Left ventricle myocardium superior (tissue), 1 donor: ENCODE data around the gene ZNF439. TPM values are rescaled to one million over a fixed set of nuclear protein-coding genes. Genes with fewer than 3 reads are reported as not detected.
"Not testable (repeated sequence)": the region's sequence is repeated elsewhere in the genome, so short reads cannot be mapped to it uniquely, and the experiment has no call there.

Experiments used
- ATAC-seq: fragments of 200-7000 bp; cut with Tn5 transposase; one replicate; pipeline ENCODE4 v1.9.1; 2020; ENCODE audit warnings: mild to moderate bottlenecking, moderate library complexity
- DNase-seq: peaks from one replicate; pipeline ENCODE4 v3.0.0-alpha.2; 2020
- intact Hi-C: fragments of 100-400 bp; cut with micrococcal nuclease; formaldehyde crosslinking; loops from one replicate; pipeline ENCODE4 v1.11.0; 2022
- total RNA-seq: library from RNA; stranded (reverse); fragmentation: NEBNext Ultra II Directional; extraction: Animal tissue kit (Norgen Biotek cat#: 25700); gene quantifications from one replicate; pipeline ENCODE4 v1.2.1, GENCODE V29; 2021
- donor health status: DM: no; HTN: yes; CAD: no; lungs with severe emphysema.

The ZNF439 gene
- total RNA-seq, 1 donor from 2014 or later: 3.7 TPM

- intact Hi-C loops: no loop called here
- no peak for ATAC-seq
- no peak for DNase-seq
Measured at GRCh38 chr19:11860721-11861120, 12.2 kb downstream of the ZNF439 start.

- DNase-seq (no peak), ATAC-seq (no peak)
- intact Hi-C loops: no loop called here
Measured at GRCh38 chr19:11861301-11861700, 12.8 kb downstream of the ZNF439 start.

DNA sequence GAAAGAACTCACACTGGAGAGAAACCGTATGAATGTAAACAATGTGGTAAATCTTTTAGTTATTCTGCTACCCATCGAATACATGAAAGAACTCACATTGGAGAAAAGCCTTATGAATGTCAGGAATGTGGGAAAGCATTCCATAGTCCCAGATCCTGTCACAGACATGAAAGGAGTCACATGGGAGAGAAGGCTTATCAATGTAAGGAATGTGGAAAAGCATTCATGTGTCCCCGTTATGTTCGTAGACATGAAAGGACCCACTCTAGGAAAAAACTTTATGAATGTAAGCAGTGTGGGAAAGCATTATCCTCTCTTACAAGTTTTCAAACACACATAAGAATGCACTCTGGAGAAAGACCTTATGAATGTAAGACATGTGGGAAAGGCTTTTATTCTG lies 19.2 kb downstream of the ZNF439 start:
- intact Hi-C loops, ATAC-seq, DNase-seq: not testable (repeated sequence)

DNA sequence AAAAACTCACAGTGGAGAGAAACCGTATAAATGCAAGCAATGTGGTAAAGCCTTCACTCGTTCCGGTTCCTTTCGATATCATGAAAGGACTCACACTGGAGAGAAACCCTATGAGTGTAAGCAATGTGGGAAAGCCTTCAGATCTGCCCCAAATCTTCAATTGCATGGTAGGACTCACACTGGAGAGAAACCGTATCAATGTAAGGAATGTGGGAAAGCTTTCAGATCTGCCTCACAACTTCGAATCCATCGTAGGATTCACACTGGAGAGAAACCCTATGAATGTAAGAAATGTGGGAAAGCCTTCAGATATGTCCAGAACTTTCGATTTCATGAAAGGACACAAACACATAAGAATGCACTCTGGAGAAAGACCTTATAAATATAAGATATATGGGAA lies 19.7 kb downstream of the ZNF439 start:
- intact Hi-C loops: no loop called here
- DNase-seq (no peak), ATAC-seq (no peak)

GRCh38 chr19:11872624-11873023 lies 24.1 kb downstream of the ZNF439 start:
- ATAC-seq: no peak
- intact Hi-C loops: no loop called here
- no peak for DNase-seq

DNA sequence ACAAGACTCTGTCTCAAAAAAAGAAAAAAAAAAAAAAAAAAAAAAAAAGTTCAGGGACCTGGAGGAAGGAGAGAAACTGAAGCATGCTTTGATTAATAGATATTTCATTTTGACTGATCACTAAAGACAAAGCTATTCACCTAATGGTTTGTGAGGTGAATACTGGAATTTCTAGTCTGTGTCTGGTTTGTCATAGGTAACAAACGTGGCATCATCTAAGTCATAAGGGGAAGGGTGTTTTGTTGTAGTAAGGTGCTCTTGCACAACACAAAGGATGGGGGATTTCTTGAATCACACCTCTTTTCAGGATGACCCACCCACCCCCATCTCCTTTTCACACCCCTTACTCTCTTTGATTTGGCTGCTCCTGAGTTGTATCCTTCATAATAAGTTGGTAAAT lies 25.2 kb downstream of the ZNF439 start:
- DNase-seq (no peak), ATAC-seq (no peak)
- intact Hi-C loops: no loop called here

DNA sequence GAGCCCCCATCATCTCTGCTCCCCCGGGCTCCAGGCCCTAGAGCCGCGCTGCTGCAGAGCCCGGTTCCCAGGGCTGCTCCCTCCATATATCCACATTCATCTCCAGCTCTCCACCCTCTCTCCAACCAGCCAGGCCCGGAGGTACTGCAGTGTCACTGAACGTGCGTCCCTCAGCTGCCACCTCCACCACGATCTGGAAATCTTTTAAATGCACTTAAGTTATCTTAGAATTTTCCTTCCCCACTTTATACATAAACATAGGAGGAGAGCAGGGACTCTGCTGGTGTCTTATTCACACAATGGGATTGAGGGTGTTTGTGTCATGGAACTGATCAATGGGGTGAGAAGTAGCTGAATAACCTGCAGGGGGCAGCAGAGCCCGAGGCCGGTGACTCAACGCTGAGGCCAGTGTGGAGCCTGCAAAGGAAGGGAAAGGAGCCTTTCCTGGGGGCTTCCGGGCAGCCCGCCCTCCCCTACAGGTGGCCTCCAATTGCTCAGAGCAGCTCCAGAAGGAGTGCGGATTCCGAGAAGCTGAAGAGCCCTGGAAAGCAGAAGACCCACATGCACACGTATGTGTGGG lies 31.3 kb downstream of the ZNF439 start:
- intact Hi-C loops: loop anchor here (10.0 kb wide), 1 partner anchor 265 kb away; the partner anchor contains the start of gene ZNF20
- ATAC-seq: peak; percentile 47
- peak; percentile 37 for DNase-seq

DNA sequence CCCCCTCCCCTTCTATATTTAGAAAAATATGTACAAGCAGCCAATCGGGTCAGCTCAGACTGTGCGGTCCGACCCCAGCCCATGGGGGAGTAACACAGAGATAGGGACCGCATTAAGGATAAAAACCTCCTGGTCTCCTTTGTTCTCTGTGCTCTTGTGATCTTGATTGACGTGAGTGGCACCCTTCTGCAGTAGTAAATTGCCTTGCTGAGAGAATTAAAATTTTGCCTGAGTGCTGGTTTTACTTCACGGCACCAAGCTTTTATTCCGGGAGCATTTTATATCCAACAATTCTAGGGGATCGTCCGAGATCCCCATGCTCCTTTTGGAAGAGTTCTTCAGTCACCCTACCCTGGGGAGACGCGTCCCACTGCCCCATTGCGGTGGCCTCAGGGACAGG lies 32.1 kb downstream of the ZNF439 start:
- no peak for DNase-seq
- no peak for ATAC-seq
- intact Hi-C loops: loop anchor here (10.0 kb wide), 1 partner anchor 264 kb away; the partner anchor contains the start of gene ZNF20

- ATAC-seq (peak; percentile 81), DNase-seq (peak; percentile 40)
- intact Hi-C loops: loop anchor here (10.0 kb wide), 1 partner anchor 264 kb away; the partner anchor contains the start of gene ZNF20
Measured at GRCh38 chr19:11881151-11881800, 32.8 kb downstream of the ZNF439 start.

- DNase-seq (no peak), ATAC-seq (no peak)
- intact Hi-C loops: loop anchor here (10.0 kb wide), 1 partner anchor 262 kb away; the partner anchor contains the start of gene ZNF20
Measured at GRCh38 chr19:11882606-11883005, 34.1 kb downstream of the ZNF439 start.

DNA sequence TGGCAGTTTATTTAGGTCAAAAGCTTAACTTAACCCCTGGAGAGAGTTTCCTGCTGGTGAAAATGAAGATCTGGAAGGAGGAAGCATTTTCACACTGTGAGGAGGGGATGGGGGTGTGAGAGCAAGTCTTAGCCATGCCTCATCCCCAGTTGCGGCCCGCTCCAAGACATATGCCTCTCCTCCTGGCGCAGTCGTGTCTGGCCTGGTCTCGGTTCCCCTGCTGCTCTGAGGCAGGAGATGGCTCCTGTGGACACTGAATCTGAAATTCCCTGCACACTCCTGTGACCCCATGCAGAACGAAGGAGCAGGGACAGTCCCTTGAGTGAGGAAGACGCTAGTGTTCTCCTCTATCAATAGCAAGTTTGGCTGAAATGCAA lies 38.7 kb downstream of the ZNF439 start:
- ATAC-seq (peak; percentile 35), DNase-seq (no peak)
- intact Hi-C loops: loop anchor here (10.0 kb wide), 1 partner anchor 258 kb away; the partner anchor contains the start of gene ZNF20

DNA sequence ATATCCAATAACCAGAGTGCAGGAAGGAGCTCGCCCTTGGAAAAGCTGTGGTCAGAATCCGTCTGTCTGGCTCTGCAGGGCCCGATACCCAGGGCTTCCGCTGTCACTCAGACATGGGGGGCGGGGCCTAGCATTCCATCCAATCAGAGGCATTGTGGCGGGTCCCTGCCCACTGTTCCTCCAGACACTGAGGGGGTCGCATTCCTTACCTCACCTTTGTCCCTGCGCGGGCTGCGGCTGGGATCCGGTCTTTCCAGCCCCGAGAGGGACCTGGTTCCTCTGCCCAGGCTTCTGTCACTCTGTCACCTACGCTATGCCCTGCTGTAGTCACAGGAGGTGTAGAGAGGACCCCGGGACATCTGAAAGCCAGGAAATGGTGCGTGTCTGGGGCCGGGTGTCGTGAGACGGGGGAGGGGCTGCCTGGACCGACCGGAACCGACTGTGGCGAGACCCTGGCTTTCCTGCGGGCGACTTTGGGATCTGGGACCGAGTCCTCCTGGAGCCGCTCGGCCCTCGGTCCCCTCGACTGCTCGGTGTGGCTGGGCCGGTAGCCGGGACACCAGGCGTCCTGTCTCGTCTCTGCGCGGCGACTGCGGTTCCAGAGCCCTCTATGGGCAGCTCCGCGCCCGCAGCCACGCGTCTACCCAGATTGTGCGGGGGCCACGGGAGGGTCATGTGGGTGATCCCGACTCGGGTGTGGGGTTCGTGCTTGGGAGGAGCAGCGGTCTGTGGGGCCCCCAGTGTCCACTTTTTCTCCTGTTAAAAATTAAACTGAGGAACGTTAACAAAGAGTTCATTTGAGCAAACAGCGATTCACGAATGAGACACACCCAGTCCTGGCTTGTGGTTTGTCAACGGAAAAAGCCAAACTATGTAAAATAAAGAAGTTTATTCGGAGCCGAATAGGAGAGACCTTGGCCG lies 39.3 kb downstream of the ZNF439 start, which contains the start of gene ZNF69:
Gene ZNF69, plus strand, starts transcription at position 172 of the 921 bp plus-strand sequence. Its CDS starts 142 bp downstream, at position 314.
- DNase-seq: peak; percentile 93
- intact Hi-C loops: loop anchor here (10.0 kb wide), 1 partner anchor 257 kb away; the partner anchor contains the start of gene ZNF20

DNA sequence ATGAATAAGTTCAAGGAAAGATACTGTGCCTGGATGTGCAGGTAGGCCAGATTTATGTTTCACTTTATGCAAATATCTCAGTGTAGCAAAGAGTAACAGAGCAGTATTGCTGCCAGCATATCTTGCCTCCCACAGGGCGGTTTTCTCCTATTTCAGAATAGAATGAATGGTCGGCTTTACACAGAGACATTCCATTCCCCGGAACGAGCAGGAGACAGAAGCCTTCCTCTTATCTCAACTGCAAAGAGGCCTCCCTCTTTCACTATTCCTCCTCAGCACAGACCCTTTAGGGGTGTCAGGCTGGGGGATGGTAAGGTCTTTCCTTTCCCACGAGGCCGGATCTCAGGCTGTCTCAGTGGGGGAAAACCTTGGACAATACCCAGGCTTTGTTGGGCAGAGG lies 41.4 kb downstream of the ZNF439 start:
- DNase-seq, ATAC-seq: not testable (repeated sequence)
- intact Hi-C loops: loop anchor here (10.0 kb wide), 1 partner anchor 255 kb away; the partner anchor contains the start of gene ZNF20

More for the DNA sequence above, 39.3 kb downstream of the ZNF439 start, which contains the start of gene ZNF69:
- peak; percentile 100 for ATAC-seq

- no peak for DNase-seq
- intact Hi-C loops: no loop called here
- no peak for ATAC-seq
Measured at GRCh38 chr19:11890634-11891033, 42.1 kb downstream of the ZNF439 start.

DNA sequence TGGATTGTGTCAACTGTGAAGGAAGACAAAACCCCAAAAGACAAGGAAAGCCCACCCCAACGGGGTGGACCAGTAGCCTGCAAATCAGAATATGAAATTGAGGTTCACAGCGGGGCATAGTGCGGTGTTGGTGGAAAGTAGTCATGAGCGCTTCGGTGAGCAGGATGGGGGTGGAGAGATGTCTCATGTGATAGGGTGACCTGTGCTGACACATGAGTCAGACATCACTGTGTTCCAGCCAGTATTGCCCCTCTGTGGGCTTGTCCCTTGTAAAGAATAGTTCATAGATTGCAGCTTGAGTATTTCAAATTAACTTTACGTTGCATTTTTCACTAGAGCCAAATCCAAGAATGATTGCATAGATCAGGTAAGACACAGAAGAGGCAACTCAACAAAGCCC lies 46.3 kb downstream of the ZNF439 start:
- intact Hi-C loops: no loop called here
- ATAC-seq (no peak), DNase-seq (no peak)

DNA sequence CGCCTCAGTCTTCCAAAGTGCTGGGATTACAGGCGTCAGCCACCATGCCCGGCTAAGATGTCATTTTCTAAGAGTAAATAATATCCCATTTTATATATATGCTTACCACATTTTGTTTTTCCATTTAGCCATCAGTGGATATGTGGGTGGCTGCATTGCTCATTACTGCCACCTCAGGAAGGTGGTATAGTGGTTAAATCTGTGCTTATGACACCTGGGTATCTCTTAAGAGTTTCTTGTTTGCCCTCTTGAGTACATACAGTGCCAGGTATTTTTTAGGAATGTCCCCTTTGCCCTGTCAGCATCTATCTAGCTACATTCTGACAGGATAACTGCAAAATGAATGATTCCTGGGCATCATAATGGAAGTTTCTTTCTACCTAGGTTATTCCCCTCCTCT lies 53.7 kb downstream of the ZNF439 start:
- no peak for DNase-seq
- no peak for ATAC-seq
- intact Hi-C loops: no loop called here

DNA sequence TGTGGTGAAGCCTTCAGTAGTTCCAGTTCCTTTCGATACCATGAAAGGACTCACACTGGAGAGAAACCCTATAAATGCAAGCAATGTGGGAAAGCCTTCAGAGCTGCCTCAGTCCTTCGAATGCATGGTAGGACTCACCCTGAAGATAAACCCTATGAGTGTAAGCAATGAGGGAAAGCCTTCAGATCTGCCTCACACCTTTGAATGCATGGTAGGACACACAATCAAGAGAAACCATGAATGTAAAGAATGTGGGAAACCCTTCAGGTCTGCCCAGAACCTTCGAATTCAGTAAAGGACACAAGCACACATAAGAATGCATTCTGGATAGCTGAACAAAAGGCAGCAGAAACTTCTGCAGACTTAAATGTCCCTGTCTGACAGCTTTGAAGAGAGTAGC lies 57.4 kb downstream of the ZNF439 start:
- intact Hi-C loops: no loop called here
- DNase-seq (no peak), ATAC-seq (no peak)

GRCh38 chr19:11911937-11912336 lies 63.4 kb downstream of the ZNF439 start:
- intact Hi-C loops, ATAC-seq, DNase-seq: not testable (repeated sequence)

DNA sequence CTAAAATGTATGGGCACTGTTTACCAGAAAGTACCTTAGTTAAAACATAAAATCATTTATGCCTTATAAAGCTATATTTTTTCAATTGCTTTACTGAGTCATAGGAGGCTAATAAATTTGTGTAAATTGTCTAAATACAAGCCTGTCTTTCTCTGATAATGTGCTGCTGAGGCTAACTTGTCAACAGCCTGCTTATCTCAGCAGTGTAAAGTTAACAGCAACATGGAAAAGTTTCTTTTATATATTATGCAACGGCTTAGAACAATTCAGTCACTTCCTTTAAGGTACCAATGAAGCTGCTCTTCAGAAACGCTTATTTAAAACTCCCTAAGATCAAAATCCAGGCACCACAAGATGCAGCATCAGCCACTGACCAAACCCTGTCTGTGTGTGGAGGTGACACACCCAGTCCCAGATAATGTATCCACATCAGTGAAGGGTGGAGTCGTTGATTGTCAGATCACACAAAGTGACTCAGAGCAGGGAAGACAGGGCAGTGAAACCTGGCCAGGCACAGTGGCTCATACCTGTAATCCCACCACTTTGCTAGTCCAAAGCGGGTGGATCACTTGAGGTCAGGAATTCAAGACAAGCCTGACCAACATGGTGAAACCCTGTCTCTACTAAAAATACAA lies 66.0 kb downstream of the ZNF439 start:
- intact Hi-C loops, DNase-seq, ATAC-seq: not testable (repeated sequence)
